Body of pancreas (tissue), 4 donors: ENCODE measurements around the gene TMEM208.

ENCODE experiments used
- POLR2A ChIP-seq, 3 donors: fragments of 450-650 bp; IDR thresholded peaks; one replicate each; pipeline ENCODE4 v1.6.1; 2016; ENCODE audit warnings: antibody characterized with exemption in 3 of 3, mild to moderate bottlenecking in 2 of 3
- TF ChIP-seq, protein P1 (sequence below), 7 experiments: fragments of 450-650 bp in 4 of 7; fragments of 200-600 bp in 3 of 7; sonication (generic) in 3 of 7; IDR thresholded peaks; one replicate each; pipeline ENCODE4 v1.5.1; 2016 to 2019; ENCODE audit warnings: antibody characterized with exemption in 7 of 7

DNA sequence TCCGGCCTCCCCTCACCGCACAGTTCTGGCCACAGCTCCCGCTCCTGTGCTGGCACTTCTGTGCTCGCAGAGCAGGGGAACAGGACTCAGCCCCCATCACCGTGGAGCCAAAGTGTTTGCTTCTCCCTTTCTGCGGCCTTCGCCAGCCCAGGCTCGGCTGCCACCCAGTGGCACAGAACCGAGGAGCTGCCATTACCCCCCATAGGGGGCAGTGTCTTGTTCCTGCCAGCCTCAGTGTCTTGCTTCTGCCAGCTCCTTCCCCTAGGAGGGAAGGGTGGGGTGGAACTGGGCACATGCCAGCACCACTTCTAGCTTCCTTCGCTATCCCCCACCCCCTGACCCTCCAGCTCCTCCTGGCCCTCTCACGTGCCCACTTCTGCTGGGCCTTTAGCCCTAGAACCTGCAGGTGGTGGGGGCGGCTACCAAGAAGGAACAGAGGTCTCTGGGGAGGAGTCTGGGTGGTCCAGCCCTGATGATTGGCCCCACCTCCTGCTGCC lies 28.6 kb upstream of the TMEM208 start:
- TF ChIP-seq, protein P1, sequence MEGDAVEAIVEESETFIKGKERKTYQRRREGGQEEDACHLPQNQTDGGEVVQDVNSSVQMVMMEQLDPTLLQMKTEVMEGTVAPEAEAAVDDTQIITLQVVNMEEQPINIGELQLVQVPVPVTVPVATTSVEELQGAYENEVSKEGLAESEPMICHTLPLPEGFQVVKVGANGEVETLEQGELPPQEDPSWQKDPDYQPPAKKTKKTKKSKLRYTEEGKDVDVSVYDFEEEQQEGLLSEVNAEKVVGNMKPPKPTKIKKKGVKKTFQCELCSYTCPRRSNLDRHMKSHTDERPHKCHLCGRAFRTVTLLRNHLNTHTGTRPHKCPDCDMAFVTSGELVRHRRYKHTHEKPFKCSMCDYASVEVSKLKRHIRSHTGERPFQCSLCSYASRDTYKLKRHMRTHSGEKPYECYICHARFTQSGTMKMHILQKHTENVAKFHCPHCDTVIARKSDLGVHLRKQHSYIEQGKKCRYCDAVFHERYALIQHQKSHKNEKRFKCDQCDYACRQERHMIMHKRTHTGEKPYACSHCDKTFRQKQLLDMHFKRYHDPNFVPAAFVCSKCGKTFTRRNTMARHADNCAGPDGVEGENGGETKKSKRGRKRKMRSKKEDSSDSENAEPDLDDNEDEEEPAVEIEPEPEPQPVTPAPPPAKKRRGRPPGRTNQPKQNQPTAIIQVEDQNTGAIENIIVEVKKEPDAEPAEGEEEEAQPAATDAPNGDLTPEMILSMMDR (IDR thresholded peaks at IDR 0.05) = peak; percentile 22 to 81 (median 69)
- TF ChIP-seq POLR2A (IDR thresholded peaks at IDR 0.05) = no peak
